Measurements from ENCODE around the gene CD163L1.

DNA sequence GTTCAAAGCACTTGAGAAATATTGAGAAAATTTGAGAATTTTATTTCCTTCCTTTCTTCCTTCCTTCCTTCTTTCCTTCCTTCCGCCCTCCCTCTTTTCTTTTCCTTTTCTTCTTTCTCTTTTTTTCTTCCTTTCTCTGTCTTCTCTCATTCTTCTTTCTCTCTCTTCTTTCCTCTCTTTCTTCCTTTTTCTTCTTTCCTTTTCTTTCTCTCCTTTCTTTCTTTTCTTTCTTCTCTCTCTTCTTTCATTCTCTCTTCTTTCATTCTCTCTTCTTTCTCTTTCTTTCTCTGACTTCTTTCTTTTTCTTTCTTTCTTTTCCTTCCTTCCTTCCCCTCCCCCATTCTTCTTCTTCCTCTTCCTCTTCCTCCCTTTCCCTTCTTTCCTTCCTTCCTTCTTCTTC, 44.9 kb downstream of the CD163L1 start:
- TF ChIP-seq CTCF (IDR thresholded peaks at IDR 0.05; ENCODE audit: low read length) (no peak), EZH2 (optimal IDR thresholded peaks at IDR 0.05; ENCODE audit: low read depth, low read length) (no peak)
